Measurements from ENCODE around the gene CNTNAP4.
A peak's percentile ranks its signal among the peaks of the same experiment; 100 is the strongest.

The CNTNAP4 gene

GRCh38 chr16:76583466-76583865 lies 306.3 kb downstream of the CNTNAP4 start:
- peak; percentile 27 for DNase-seq (ENCODE audit: low read depth)
- TF ChIP-seq, protein P1, sequence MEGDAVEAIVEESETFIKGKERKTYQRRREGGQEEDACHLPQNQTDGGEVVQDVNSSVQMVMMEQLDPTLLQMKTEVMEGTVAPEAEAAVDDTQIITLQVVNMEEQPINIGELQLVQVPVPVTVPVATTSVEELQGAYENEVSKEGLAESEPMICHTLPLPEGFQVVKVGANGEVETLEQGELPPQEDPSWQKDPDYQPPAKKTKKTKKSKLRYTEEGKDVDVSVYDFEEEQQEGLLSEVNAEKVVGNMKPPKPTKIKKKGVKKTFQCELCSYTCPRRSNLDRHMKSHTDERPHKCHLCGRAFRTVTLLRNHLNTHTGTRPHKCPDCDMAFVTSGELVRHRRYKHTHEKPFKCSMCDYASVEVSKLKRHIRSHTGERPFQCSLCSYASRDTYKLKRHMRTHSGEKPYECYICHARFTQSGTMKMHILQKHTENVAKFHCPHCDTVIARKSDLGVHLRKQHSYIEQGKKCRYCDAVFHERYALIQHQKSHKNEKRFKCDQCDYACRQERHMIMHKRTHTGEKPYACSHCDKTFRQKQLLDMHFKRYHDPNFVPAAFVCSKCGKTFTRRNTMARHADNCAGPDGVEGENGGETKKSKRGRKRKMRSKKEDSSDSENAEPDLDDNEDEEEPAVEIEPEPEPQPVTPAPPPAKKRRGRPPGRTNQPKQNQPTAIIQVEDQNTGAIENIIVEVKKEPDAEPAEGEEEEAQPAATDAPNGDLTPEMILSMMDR (conservative IDR thresholded peaks at IDR 0.05; ENCODE audit: control insufficient read depth, insufficient read depth, low read depth, low read length): no peak
- H3K4me3 ChIP-seq (ENCODE audit: control insufficient read depth, low read depth, low read length): no peak overlapping the region

- DNase-seq (ENCODE audit: low read depth): peak; percentile 1
- H3K4me3 ChIP-seq (ENCODE audit: control insufficient read depth, low read depth, low read length): no peak overlapping the region
- TF ChIP-seq, protein P1 (conservative IDR thresholded peaks at IDR 0.05; ENCODE audit: control insufficient read depth, insufficient read depth, low read depth, low read length): no peak
Measured at GRCh38 chr16:76583945-76584344, 306.7 kb downstream of the CNTNAP4 start.

DNA sequence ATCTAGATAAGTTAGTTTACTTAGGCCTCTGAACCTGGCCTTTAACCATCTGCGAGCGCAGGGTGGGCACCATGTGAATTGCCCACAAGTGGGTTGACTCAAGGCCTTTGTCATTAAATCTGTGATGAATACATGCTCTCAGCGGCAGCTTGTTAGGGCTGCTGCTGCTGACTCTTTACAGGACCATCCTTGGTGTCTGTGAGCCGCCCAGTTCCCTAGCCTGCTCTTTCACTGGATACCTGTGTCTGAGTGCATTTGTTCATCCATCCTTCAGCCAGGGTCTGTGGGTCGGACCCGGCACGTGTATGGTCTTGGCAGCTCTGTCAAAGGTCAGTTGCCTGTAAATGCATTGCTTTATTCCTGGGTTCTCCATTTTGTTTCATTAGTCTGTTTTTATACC lies 321.3 kb downstream of the CNTNAP4 start:
- TF ChIP-seq, protein P1 (conservative IDR thresholded peaks at IDR 0.05; ENCODE audit: control insufficient read depth, insufficient read depth, low read depth, low read length): no peak
- DNase-seq (ENCODE audit: low read depth): no peak
- H3K4me3 ChIP-seq (ENCODE audit: control insufficient read depth, low read depth, low read length): no peak overlapping the region

- DNase-seq (ENCODE audit: low read depth): no peak
- H3K4me3 ChIP-seq (ENCODE audit: control insufficient read depth, low read depth, low read length): no peak overlapping the region
- TF ChIP-seq, protein P1 (conservative IDR thresholded peaks at IDR 0.05; ENCODE audit: control insufficient read depth, insufficient read depth, low read depth, low read length): no peak
Measured at GRCh38 chr16:76607317-76607716, 330.1 kb downstream of the CNTNAP4 start.

Measured in fibroblast of mammary gland (primary cell).